Body of pancreas (tissue), 4 donors: Measurements from ENCODE around the gene MIB2.
"Not testable (repeated sequence)": the region's sequence is repeated elsewhere in the genome, so short reads cannot be mapped to it uniquely, and the experiment has no call there.

Experiments used
- POLR2A ChIP-seq, 3 donors: fragments of 450-650 bp; IDR thresholded peaks; one replicate each; pipeline ENCODE4 v1.6.1; 2016; ENCODE audit warnings: antibody characterized with exemption in 3 of 3, mild to moderate bottlenecking in 2 of 3
- TF ChIP-seq, protein P1 (sequence below), 7 experiments: fragments of 450-650 bp in 4 of 7; fragments of 200-600 bp in 3 of 7; sonication (generic) in 3 of 7; IDR thresholded peaks; one replicate each; pipeline ENCODE4 v1.5.1; 2016 to 2019; ENCODE audit warnings: antibody characterized with exemption in 7 of 7

GRCh38 chr1:1639368-1639767 lies 24.1 kb downstream of the MIB2 start:
- TF ChIP-seq, protein P1, sequence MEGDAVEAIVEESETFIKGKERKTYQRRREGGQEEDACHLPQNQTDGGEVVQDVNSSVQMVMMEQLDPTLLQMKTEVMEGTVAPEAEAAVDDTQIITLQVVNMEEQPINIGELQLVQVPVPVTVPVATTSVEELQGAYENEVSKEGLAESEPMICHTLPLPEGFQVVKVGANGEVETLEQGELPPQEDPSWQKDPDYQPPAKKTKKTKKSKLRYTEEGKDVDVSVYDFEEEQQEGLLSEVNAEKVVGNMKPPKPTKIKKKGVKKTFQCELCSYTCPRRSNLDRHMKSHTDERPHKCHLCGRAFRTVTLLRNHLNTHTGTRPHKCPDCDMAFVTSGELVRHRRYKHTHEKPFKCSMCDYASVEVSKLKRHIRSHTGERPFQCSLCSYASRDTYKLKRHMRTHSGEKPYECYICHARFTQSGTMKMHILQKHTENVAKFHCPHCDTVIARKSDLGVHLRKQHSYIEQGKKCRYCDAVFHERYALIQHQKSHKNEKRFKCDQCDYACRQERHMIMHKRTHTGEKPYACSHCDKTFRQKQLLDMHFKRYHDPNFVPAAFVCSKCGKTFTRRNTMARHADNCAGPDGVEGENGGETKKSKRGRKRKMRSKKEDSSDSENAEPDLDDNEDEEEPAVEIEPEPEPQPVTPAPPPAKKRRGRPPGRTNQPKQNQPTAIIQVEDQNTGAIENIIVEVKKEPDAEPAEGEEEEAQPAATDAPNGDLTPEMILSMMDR (IDR thresholded peaks at IDR 0.05), result not testable (repeated sequence)
- not testable (repeated sequence) for TF ChIP-seq POLR2A (IDR thresholded peaks at IDR 0.05)
